ENCODE data around the gene OR2G3. TPM values are rescaled to one million over a fixed set of nuclear protein-coding genes. Genes with fewer than 3 reads are reported as not detected.

Gene OR2G3
- total RNA-seq, 1 donor: not detected

DNA sequence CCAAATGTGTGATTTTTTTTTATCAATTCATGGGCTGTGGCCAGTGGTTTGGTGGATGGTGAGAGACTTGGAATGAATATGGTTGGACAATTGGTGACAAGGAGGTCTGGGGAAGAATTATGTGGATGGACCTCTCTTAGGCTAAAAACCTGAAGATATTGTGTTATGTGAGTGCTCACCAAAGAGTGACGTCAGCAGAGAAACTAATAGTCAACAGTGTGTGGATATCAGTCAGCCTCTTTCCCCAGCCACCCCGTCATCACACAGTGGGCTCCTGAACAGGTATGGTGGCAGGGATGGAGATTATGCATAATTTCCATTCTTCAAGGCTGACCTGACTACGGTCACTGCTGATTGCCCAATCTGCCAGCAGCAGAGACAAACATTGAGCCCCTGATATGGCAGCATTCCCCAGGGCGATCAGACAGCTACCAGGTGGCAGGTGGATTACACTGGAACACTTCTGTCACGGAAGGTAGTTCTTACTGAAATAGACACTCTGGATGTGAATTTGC, 26.4 kb upstream of the OR2G3 start:
- TF ChIP-seq, protein P1, sequence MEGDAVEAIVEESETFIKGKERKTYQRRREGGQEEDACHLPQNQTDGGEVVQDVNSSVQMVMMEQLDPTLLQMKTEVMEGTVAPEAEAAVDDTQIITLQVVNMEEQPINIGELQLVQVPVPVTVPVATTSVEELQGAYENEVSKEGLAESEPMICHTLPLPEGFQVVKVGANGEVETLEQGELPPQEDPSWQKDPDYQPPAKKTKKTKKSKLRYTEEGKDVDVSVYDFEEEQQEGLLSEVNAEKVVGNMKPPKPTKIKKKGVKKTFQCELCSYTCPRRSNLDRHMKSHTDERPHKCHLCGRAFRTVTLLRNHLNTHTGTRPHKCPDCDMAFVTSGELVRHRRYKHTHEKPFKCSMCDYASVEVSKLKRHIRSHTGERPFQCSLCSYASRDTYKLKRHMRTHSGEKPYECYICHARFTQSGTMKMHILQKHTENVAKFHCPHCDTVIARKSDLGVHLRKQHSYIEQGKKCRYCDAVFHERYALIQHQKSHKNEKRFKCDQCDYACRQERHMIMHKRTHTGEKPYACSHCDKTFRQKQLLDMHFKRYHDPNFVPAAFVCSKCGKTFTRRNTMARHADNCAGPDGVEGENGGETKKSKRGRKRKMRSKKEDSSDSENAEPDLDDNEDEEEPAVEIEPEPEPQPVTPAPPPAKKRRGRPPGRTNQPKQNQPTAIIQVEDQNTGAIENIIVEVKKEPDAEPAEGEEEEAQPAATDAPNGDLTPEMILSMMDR (IDR thresholded peaks at IDR 0.05; ENCODE audit: insufficient read depth, low read depth, low read length): no peak
- no peak overlapping the region for H3K4me3 ChIP-seq (ENCODE audit: low read depth, low read length)

DNA sequence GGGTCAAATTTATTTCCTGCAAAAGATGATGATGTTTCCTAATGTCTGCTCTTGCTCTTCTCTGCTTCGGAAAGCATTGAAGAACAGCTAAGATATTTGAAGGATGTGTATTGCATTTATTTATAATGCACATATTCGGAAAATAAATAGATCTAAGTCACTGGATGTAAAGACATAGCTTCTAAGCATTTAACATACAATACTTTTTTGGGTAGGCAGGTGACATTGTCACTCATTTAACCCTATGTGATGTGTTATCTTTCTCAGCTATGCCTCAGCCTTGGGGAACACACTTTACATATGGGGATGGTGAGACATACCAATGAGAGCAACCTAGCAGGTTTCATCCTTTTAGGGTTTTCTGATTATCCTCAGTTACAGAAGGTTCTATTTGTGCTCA, 17.3 kb upstream of the OR2G3 start, which contains the start of gene OR2G2:
TSS of gene OR2G2 (plus strand) at position 301 of the 400 bp plus-strand sequence. CDS start at position 301, 0 bp downstream.
- DNase-seq (ENCODE audit: low read depth): no peak
- TF ChIP-seq, protein P1 (IDR thresholded peaks at IDR 0.05; ENCODE audit: insufficient read depth, low read depth, low read length): no peak
- no peak within 1 kb of the TSS for H3K4me3 ChIP-seq (ENCODE audit: low read depth, low read length)

More for the DNA sequence above, 26.4 kb upstream of the OR2G3 start:
- no peak for DNase-seq (ENCODE audit: low read depth)

DNA sequence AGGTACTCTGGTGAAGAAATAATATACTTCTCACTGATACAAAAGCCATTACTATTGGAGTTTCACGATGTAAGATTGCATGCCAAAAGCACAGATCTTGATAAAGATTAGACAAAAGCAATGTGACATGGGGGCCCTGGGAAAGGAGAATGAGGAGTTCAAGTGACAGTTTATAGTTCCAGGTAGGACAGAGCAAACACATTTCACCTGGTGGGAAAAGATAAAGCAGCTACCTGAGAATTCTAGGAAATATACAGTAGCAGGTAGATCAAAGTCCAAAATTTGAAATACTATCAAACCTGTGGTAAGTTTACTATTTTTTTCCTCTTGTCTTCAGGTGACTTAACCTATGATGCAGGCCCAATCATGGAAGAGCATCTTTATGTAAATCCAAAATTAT, 8.0 kb downstream of the OR2G3 start:
- DNase-seq (ENCODE audit: low read depth): no peak
- H3K4me3 ChIP-seq (ENCODE audit: low read depth, low read length): no peak overlapping the region
- TF ChIP-seq, protein P1 (IDR thresholded peaks at IDR 0.05; ENCODE audit: insufficient read depth, low read depth, low read length): no peak

DNA sequence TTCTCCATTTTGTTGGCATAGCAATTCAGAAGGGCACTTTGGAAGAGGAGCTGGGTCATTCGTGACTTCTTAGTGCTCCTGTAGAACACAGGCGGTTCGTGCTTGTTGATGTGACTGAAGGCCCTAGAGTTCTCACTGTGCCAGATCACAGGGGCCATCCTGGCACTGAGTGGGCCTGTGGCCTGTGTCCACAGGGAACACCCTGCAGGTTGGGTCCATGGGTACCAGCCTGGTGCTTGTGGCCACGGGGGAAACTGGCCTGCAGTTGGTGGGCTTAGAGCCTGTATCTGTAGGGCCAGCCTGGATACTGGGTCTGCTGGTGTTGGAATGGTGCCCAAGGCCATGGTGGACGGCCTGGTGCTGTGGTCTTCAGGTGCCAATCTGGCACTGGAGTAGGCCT, 9.2 kb downstream of the OR2G3 start:
- no peak overlapping the region for H3K4me3 ChIP-seq (ENCODE audit: low read depth, low read length)
- TF ChIP-seq, protein P1 (IDR thresholded peaks at IDR 0.05; ENCODE audit: insufficient read depth, low read depth, low read length): no peak
- DNase-seq (ENCODE audit: low read depth): no peak

DNA sequence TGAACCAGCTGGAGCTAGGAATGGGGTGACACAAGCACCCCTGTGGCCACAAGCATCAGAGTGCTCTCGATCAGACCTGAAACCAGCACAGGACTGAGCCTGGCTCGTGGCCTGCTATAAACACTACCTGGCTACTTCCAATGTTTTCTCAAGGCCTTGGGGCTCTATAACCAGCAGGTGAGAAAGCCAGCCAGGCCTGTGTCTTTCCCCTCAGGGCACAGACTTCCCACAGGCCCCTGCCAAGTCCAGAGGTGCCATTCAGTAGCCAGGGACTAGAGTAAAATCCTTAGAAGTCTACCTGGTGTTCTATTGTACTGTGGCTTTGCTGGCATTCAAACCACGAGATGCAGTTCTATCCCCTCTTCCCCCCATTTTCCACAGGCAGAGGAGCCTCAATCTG, 22.6 kb downstream of the OR2G3 start:
- TF ChIP-seq, protein P1 (IDR thresholded peaks at IDR 0.05; ENCODE audit: insufficient read depth, low read depth, low read length): no peak
- DNase-seq (ENCODE audit: low read depth): no peak
- H3K4me3 ChIP-seq (ENCODE audit: low read depth, low read length): no peak overlapping the region

DNA sequence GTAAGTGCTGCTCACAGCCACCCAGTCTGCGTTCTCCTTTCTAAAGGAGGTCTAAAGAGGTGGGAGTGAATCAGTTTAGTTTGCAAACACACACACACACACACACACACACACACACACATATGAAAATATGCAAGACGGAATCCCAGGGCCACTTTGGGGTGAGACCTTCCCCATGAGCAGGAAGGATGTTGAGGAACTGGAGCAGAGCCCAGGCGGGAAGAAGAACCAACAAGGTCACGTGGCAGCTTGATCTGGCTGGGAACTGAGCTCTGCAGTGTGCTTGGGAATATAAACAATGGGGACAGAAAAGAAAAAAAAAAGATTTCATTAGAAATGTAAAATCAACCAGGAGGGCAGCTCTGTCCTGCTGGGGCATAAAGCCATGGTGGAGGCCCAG, 32.6 kb downstream of the OR2G3 start:
- no peak overlapping the region for H3K4me3 ChIP-seq (ENCODE audit: low read depth, low read length)
- TF ChIP-seq, protein P1 (IDR thresholded peaks at IDR 0.05; ENCODE audit: insufficient read depth, low read depth, low read length): no peak
- DNase-seq (ENCODE audit: low read depth): no peak

DNA sequence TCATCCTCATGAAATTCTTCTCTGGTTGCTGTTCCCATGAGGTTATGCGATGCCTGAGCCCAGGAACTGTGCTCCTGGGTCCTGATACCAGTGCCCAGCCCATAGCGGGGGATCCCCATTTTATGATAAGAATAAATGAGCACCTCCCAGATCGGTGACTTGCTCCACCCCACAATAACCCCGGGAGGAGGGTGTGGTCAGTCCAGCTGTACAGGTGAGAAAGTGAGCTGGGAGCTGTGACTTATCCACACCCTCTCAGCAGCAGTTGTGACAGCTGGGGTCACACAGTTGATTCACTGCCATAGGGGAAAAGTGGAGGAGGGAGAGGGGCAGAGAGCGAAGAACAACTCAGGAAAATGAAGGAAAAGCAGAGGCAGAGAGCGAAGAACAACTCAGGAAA, 33.4 kb downstream of the OR2G3 start:
- no peak overlapping the region for H3K4me3 ChIP-seq (ENCODE audit: low read depth, low read length)
- TF ChIP-seq, protein P1 (IDR thresholded peaks at IDR 0.05; ENCODE audit: insufficient read depth, low read depth, low read length): no peak
- no peak for DNase-seq (ENCODE audit: low read depth)
